ENCODE results near the gene COL4A2. TPM values are rescaled to one million over a fixed set of nuclear protein-coding genes. Genes with fewer than 3 reads are reported as not detected.

The COL4A2 gene
- total RNA-seq, 3 donors from 2014 or later (not counting 1 experiment from before 2014, with no cell fraction given), result not detected

DNA sequence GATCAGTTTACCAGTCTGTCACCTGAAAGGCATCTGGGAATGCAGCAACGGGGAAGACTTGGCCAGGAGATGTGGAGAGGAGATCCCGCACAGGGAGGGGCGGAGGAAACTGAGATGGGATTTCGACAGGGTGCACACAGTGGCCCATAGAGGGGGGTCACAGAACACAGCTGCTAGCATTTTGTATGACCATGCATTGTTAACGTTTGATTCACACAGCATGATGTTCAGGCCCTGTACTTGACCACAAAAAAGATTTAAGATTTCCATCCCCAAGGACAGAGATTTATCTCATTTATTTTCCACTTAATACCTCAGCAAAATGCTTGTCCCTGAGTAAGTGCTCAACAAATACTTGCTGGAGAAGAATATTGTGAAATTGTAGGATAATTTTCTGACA lies 191.2 kb downstream of the COL4A2 start:
- DNase-seq, result no peak
- Mint-ChIP-seq H3K36me3 (no peaks in the 10 kb centered on the region), H3K27me3 (ENCODE audit: low read depth in 2 of 2) (peaks cover 0 to 4% of the 10 kb centered on the region in 2 donors), H3K27ac (no peak overlapping the region), H3K4me1 (no peaks in the 10 kb centered on the region), H3K4me3 (no peak overlapping the region), H3K9me3 (no peaks in the 10 kb centered on the region)
- no peaks in the 10 kb centered on the region for H3K27me3 ChIP-seq (ENCODE audit: control insufficient read depth, insufficient read depth, low read length)
- H3K27ac ChIP-seq (ENCODE audit: low read length), result no peak overlapping the region
- 87% methylated on average over 5 of the region's 5 CpGs for WGBS (ENCODE audit: insufficient coverage)
- H3K4me3 ChIP-seq (ENCODE audit: low read length), result no peak overlapping the region
- intact Hi-C loops (cut with micrococcal nuclease), result no loop called here
- TF ChIP-seq, protein P1, sequence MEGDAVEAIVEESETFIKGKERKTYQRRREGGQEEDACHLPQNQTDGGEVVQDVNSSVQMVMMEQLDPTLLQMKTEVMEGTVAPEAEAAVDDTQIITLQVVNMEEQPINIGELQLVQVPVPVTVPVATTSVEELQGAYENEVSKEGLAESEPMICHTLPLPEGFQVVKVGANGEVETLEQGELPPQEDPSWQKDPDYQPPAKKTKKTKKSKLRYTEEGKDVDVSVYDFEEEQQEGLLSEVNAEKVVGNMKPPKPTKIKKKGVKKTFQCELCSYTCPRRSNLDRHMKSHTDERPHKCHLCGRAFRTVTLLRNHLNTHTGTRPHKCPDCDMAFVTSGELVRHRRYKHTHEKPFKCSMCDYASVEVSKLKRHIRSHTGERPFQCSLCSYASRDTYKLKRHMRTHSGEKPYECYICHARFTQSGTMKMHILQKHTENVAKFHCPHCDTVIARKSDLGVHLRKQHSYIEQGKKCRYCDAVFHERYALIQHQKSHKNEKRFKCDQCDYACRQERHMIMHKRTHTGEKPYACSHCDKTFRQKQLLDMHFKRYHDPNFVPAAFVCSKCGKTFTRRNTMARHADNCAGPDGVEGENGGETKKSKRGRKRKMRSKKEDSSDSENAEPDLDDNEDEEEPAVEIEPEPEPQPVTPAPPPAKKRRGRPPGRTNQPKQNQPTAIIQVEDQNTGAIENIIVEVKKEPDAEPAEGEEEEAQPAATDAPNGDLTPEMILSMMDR (IDR thresholded peaks at IDR 0.05), result no peak
- H3K4me1 ChIP-seq (ENCODE audit: control insufficient read depth, insufficient read depth, low read length), result no peaks in the 10 kb centered on the region
- H3K9me3 ChIP-seq (ENCODE audit: control insufficient read depth, insufficient read depth, low read length), result no peaks in the 10 kb centered on the region
- no peaks in the 10 kb centered on the region for H3K36me3 ChIP-seq (ENCODE audit: control insufficient read depth, insufficient read depth, low read length)
- no peak for ATAC-seq

DNA sequence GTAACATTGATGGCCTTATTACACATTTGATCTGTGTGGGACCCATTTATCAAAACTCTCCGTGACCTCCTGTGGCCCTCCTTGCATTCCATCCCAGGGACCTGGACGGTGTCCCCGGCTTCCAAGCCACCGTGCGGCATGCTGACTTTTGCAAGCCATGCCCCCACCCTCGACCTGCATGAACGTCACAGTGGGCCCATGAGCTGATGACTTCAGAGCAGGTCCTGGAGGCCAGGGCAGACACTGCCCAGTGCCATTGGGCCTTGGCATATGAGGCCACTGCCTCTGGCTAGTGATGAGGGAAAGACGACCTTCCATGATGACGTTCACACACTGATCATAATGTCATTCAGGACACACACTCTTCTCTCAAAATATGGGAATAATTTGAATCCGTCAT lies 191.7 kb downstream of the COL4A2 start:
- no peaks in the 10 kb centered on the region for H3K9me3 ChIP-seq (ENCODE audit: control insufficient read depth, insufficient read depth, low read length)
- Mint-ChIP-seq H3K27me3 (ENCODE audit: low read depth in 2 of 2) (peaks cover 0 to 4% of the 10 kb centered on the region in 2 donors), H3K27ac (no peak overlapping the region), H3K36me3 (no peaks in the 10 kb centered on the region), H3K4me3 (no peak overlapping the region), H3K4me1 (no peaks in the 10 kb centered on the region), H3K9me3 (no peaks in the 10 kb centered on the region)
- intact Hi-C loops (cut with micrococcal nuclease), result no loop called here
- H3K4me1 ChIP-seq (ENCODE audit: control insufficient read depth, insufficient read depth, low read length), result no peaks in the 10 kb centered on the region
- DNase-seq, result no peak
- H3K4me3 ChIP-seq (ENCODE audit: low read length), result no peak overlapping the region
- ATAC-seq, result no peak
- no peaks in the 10 kb centered on the region for H3K36me3 ChIP-seq (ENCODE audit: control insufficient read depth, insufficient read depth, low read length)
- TF ChIP-seq, protein P1 (IDR thresholded peaks at IDR 0.05), result no peak
- H3K27me3 ChIP-seq (ENCODE audit: control insufficient read depth, insufficient read depth, low read length), result no peaks in the 10 kb centered on the region
- WGBS (ENCODE audit: insufficient coverage), result 91% methylated on average over 10 of the region's 10 CpGs
- no peak overlapping the region for H3K27ac ChIP-seq (ENCODE audit: low read length)

- ATAC-seq (no peak), DNase-seq (no peak)
- H3K27ac ChIP-seq (ENCODE audit: low read length), result no peak overlapping the region
- H3K4me1 Mint-ChIP-seq, result no peaks in the 10 kb centered on the region
- no peak overlapping the region for H3K4me3 ChIP-seq (ENCODE audit: low read length)
- peaks cover 0 to 4% of the 10 kb centered on the region in 2 donors for H3K27me3 Mint-ChIP-seq (ENCODE audit: low read depth in 2 of 2)
- no peaks in the 10 kb centered on the region for H3K9me3 ChIP-seq (ENCODE audit: control insufficient read depth, insufficient read depth, low read length)
- no peaks in the 10 kb centered on the region for H3K27me3 ChIP-seq (ENCODE audit: control insufficient read depth, insufficient read depth, low read length)
- no peaks in the 10 kb centered on the region for H3K4me1 ChIP-seq (ENCODE audit: control insufficient read depth, insufficient read depth, low read length)
- H3K4me3 Mint-ChIP-seq, result no peak overlapping the region
- no peaks in the 10 kb centered on the region for H3K36me3 ChIP-seq (ENCODE audit: control insufficient read depth, insufficient read depth, low read length)
- no peak overlapping the region for H3K27ac Mint-ChIP-seq
- TF ChIP-seq, protein P1 (IDR thresholded peaks at IDR 0.05), result no peak
- H3K36me3 Mint-ChIP-seq, result no peaks in the 10 kb centered on the region
- H3K9me3 Mint-ChIP-seq, result no peaks in the 10 kb centered on the region
- intact Hi-C loops (cut with micrococcal nuclease), result no loop called here
- 93% methylated on average over 10 of the region's 10 CpGs for WGBS (ENCODE audit: insufficient coverage)
Observed at GRCh38 chr13:110499621-110500281, 192.7 kb downstream of the COL4A2 start.

- DNase-seq, result no peak
- H3K4me3 ChIP-seq (ENCODE audit: low read length), result no peak overlapping the region
- H3K4me3 Mint-ChIP-seq, result no peak overlapping the region
- no peaks in the 10 kb centered on the region for H3K27me3 ChIP-seq (ENCODE audit: control insufficient read depth, insufficient read depth, low read length)
- H3K36me3 Mint-ChIP-seq, result no peaks in the 10 kb centered on the region
- H3K27ac ChIP-seq (ENCODE audit: low read length), result no peak overlapping the region
- TF ChIP-seq, protein P1 (IDR thresholded peaks at IDR 0.05), result no peak
- H3K27me3 Mint-ChIP-seq (ENCODE audit: low read depth in 2 of 2), result peaks cover 0 to 4% of the 10 kb centered on the region in 2 donors
- H3K9me3 ChIP-seq (ENCODE audit: control insufficient read depth, insufficient read depth, low read length), result no peaks in the 10 kb centered on the region
- no peak for ATAC-seq
- H3K36me3 ChIP-seq (ENCODE audit: control insufficient read depth, insufficient read depth, low read length), result no peaks in the 10 kb centered on the region
- no peaks in the 10 kb centered on the region for H3K9me3 Mint-ChIP-seq
- H3K4me1 Mint-ChIP-seq, result no peaks in the 10 kb centered on the region
- no peak overlapping the region for H3K27ac Mint-ChIP-seq
- H3K4me1 ChIP-seq (ENCODE audit: control insufficient read depth, insufficient read depth, low read length), result no peaks in the 10 kb centered on the region
- intact Hi-C loops (cut with micrococcal nuclease), result no loop called here
- WGBS (ENCODE audit: insufficient coverage), result 89% methylated on average over 2 of the region's 3 CpGs
Observed at GRCh38 chr13:110500341-110500740, 193.3 kb downstream of the COL4A2 start.

Measured in natural killer cell (primary cell).